Mesothelial cell of epicardium (in vitro differentiated cells): ENCODE data around the gene MLLT1. TPM values are rescaled to one million over a fixed set of nuclear protein-coding genes. Genes with fewer than 3 reads are reported as not detected.

Source experiments
- DNase-seq, 2 experiments: peaks; one replicate each; pipeline ENCODE4 v3.0.0; 2021; ENCODE audit warnings: low spot score in 2 of 2; ENCODE audit not compliant: unreplicated experiment in 2 of 2
- H3K27ac Mint-ChIP-seq: 2 replicates; pipeline ENCODE4 v1.8.0; 2021; ENCODE audit warnings: mixed read lengths
- H3K27me3 Mint-ChIP-seq: 2 replicates; pipeline ENCODE4 v1.8.0; 2021; ENCODE audit warnings: low read depth, mixed read lengths
- H3K36me3 Mint-ChIP-seq: 2 replicates; pipeline ENCODE4 v1.8.0; 2021; ENCODE audit warnings: mixed read lengths
- H3K4me1 Mint-ChIP-seq: 2 replicates; pipeline ENCODE4 v1.8.0; 2021; ENCODE audit warnings: mixed read lengths
- H3K4me3 Mint-ChIP-seq: 2 replicates; pipeline ENCODE4 v1.8.0; 2021; ENCODE audit warnings: mild to moderate bottlenecking, moderate library complexity, mixed read lengths
- H3K9me3 Mint-ChIP-seq: 2 replicates; pipeline ENCODE4 v1.8.0; 2021; ENCODE audit warnings: mixed read lengths
- CTCF ChIP-seq: fragments of 200-600 bp; sonication (generic); IDR thresholded peaks from one replicate; pipeline ENCODE4 v1.5.0; 2021; ENCODE audit warnings: antibody characterized with exemption; ENCODE audit not compliant: unreplicated experiment
- total RNA-seq: library from RNA; stranded (reverse); gene quantifications from 3 replicates; pipeline ENCODE4 v1.2.1, GENCODE V29; 2021

MLLT1 gene
- total RNA-seq, 1 donor from 2014 or later: 93.1 TPM

GRCh38 chr19:6261883-6262282 is 17.9 kb downstream of the MLLT1 start:
- H3K4me3 Mint-ChIP-seq: no peak overlapping the region
- H3K27ac Mint-ChIP-seq: peak overlapping the region; percentile 25

GRCh38 chr19:6260912-6261650 is 18.7 kb downstream of the MLLT1 start:
- Mint-ChIP-seq H3K36me3 (peaks cover 32% of the 10 kb centered on the region), H3K27me3 (no peaks in the 10 kb centered on the region)
- TF ChIP-seq CTCF: peak; percentile 36

More at GRCh38 chr19:6261883-6262282, 17.9 kb downstream of the MLLT1 start:
- peaks cover 6% of the 10 kb centered on the region for H3K4me1 Mint-ChIP-seq
- TF ChIP-seq CTCF: no peak
- no peaks in the 10 kb centered on the region for H3K9me3 Mint-ChIP-seq
- no peak for DNase-seq
- no peaks in the 10 kb centered on the region for H3K27me3 Mint-ChIP-seq
- H3K36me3 Mint-ChIP-seq: peaks cover 29% of the 10 kb centered on the region

GRCh38 chr19:6260376-6260775 is 19.4 kb downstream of the MLLT1 start:
- Mint-ChIP-seq H3K27ac (no peak overlapping the region), H3K4me3 (no peak overlapping the region), H3K27me3 (no peaks in the 10 kb centered on the region), H3K9me3 (no peaks in the 10 kb centered on the region), H3K36me3 (peaks cover 32% of the 10 kb centered on the region), H3K4me1 (peaks cover 6% of the 10 kb centered on the region)
- TF ChIP-seq CTCF: no peak
- no peak for DNase-seq

More at GRCh38 chr19:6260912-6261650, 18.7 kb downstream of the MLLT1 start:
- H3K27ac Mint-ChIP-seq: peak overlapping the region; percentile 25
- H3K4me3 Mint-ChIP-seq: no peak overlapping the region
- H3K9me3 Mint-ChIP-seq: no peaks in the 10 kb centered on the region
- peaks cover 6% of the 10 kb centered on the region for H3K4me1 Mint-ChIP-seq
- peak in 1 of 2 experiments; percentile 53 for DNase-seq

GRCh38 chr19:6259312-6259861 is 20.4 kb downstream of the MLLT1 start:
- H3K9me3 Mint-ChIP-seq: no peaks in the 10 kb centered on the region
- H3K36me3 Mint-ChIP-seq: peaks cover 32% of the 10 kb centered on the region
- H3K4me1 Mint-ChIP-seq: peaks cover 6% of the 10 kb centered on the region
- no peak overlapping the region for H3K27ac Mint-ChIP-seq
- TF ChIP-seq CTCF: no peak
- no peaks in the 10 kb centered on the region for H3K27me3 Mint-ChIP-seq
- no peak overlapping the region for H3K4me3 Mint-ChIP-seq
- DNase-seq: no peak

GRCh38 chr19:6258812-6259311 is 20.9 kb downstream of the MLLT1 start:
- peaks cover 3% of the 10 kb centered on the region for H3K4me1 Mint-ChIP-seq
- no peak for TF ChIP-seq CTCF
- no peak overlapping the region for H3K4me3 Mint-ChIP-seq
- H3K36me3 Mint-ChIP-seq: peaks cover 30% of the 10 kb centered on the region
- DNase-seq: no peak
- no peaks in the 10 kb centered on the region for H3K9me3 Mint-ChIP-seq
- peak overlapping the region; percentile 64 for H3K27ac Mint-ChIP-seq
- H3K27me3 Mint-ChIP-seq: no peaks in the 10 kb centered on the region
